ENCODE measurements around the gene CCBE1.

Gene CCBE1

DNA sequence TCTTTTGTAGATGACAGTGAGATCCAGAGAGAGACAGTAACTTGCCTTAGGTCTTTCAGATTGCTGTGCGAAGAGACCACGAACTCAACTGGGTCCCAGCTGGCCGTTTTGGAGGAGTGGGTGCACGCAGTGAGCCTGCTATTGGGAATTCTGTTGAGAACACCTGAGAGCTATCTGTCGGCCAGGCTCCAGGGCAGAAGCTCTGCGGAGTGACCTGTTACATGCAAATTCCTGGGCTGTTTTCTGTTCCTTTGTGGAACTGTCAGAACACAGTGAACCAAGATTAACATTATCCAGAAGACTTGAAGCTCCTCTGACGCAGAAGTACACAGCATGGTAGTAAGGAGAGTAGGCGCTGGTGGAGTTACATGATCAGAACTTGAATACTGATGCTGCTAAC lies 238.6 kb downstream of the CCBE1 start:
- TF ChIP-seq CTCF (IDR thresholded peaks at IDR 0.05; ENCODE audit: control insufficient read depth, extremely low read depth, insufficient read depth): no peak
- no peak overlapping the region for H3K4me3 ChIP-seq (ENCODE audit: low read depth, low read length)
- DNase-seq (ENCODE audit: low read depth): no peak

GRCh38 chr18:59456657-59457056 lies 240.6 kb downstream of the CCBE1 start:
- DNase-seq (ENCODE audit: low read depth): no peak
- H3K4me3 ChIP-seq (ENCODE audit: low read depth, low read length): no peak overlapping the region
- no peak for TF ChIP-seq CTCF (IDR thresholded peaks at IDR 0.05; ENCODE audit: control insufficient read depth, extremely low read depth, insufficient read depth)

GRCh38 chr18:59455728-59456276 lies 241.4 kb downstream of the CCBE1 start:
- no peak for DNase-seq (ENCODE audit: low read depth)
- no peak overlapping the region for H3K4me3 ChIP-seq (ENCODE audit: low read depth, low read length)
- no peak for TF ChIP-seq CTCF (IDR thresholded peaks at IDR 0.05; ENCODE audit: control insufficient read depth, extremely low read depth, insufficient read depth)

- no peak for TF ChIP-seq CTCF (IDR thresholded peaks at IDR 0.05; ENCODE audit: control insufficient read depth, extremely low read depth, insufficient read depth)
- DNase-seq (ENCODE audit: low read depth): no peak
Measured at GRCh38 chr18:59454909-59455727, 242.1 kb downstream of the CCBE1 start.

DNA sequence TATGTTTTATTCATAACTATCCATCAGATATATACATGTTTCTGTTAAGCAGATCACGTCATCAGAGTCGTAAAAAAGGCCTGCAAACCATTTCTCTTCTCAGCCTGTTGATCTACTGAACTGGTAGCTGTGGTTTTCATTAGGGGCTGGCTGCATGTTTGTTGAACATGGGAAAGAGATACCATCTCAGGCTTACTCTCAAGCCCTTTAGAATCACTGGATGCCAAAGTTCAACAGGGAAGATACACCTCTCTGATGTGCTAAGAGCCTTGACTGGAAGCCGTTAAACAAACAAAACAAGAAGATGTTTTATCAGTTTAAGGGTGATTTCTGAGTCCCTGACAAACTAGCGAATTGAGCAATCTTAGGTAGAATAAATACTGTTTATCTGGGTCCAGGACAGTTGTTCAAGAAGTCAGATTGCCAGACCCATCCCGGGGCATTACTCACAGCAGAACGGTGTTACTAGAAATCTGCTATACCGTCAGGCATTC lies 243.7 kb downstream of the CCBE1 start:
- no peak for DNase-seq (ENCODE audit: low read depth)
- TF ChIP-seq CTCF (IDR thresholded peaks at IDR 0.05; ENCODE audit: control insufficient read depth, extremely low read depth, insufficient read depth): no peak
- no peak overlapping the region for H3K4me3 ChIP-seq (ENCODE audit: low read depth, low read length)

More at GRCh38 chr18:59454909-59455727, 242.1 kb downstream of the CCBE1 start:
- H3K4me3 ChIP-seq (ENCODE audit: low read depth, low read length): no peak overlapping the region

DNA sequence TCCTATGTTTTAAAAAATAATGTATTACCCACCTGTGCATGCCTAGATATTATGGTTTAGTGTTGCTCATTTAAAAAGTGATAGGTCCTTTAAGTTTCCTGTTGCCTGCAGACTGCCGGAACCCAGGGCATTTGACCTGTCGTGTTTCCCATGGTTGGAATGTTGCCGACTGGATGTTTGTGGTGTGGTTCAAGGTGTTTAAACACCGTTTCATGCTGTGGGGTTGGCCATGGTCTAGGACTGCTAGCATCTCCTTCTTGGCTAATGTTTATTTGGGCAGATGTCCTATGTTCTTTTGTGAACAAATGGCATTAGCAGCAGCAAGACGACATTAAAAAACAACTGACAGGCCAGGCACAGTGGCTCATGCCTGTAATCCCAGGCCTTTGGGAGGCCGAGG lies 245.3 kb downstream of the CCBE1 start:
- TF ChIP-seq CTCF (IDR thresholded peaks at IDR 0.05; ENCODE audit: control insufficient read depth, extremely low read depth, insufficient read depth): no peak
- H3K4me3 ChIP-seq (ENCODE audit: low read depth, low read length): no peak overlapping the region
- DNase-seq (ENCODE audit: low read depth): peak; percentile 52
